HCT116 (cell line): ENCODE results near the gene APBA2. TPM values are rescaled to one million over a fixed set of nuclear protein-coding genes. Genes with fewer than 3 reads are reported as not detected.

Experiments
- ATAC-seq: fragments of 200-7000 bp; cut with Tn5 transposase; 2 replicates; pipeline ENCODE4 v1.9.1; 2020; ENCODE audit warnings: mild to moderate bottlenecking, moderate library complexity
- BruUV-seq: library from RNA; stranded (reverse); fragments of 400-500 nt; replicated peaks from 2 replicates; lab custom pipeline; 2021; lab: Mats Ljungman, UMichigan
- CTCF ChIA-PET: fragments of 300-600 bp; sonication (Branson Sonifier 250); formaldehyde crosslinking; loops from one replicate; lab custom pipeline; 2021; ENCODE audit warnings: antibody characterized with exemption; lab: Charles Lee
- POLR2A ChIA-PET: fragments of 300-600, 350-600 bp; sonication (Branson Sonifier 250); formaldehyde crosslinking; loops from one replicate; lab custom pipeline; 2021; ENCODE audit warnings: antibody characterized with exemption; lab: Charles Lee
- RAD21 ChIA-PET, 2 experiments: fragments of 300-600 bp; sonication (Branson Sonifier 250); formaldehyde crosslinking; loops; one replicate each; lab custom pipeline; 2023; ENCODE audit warnings: low total read pairs in 2 of 2; ENCODE audit not compliant: uncharacterized antibody in 2 of 2, unreplicated experiment in 2 of 2, low non-redundant PET in 1 of 2; lab: Charles Lee
- DNase-seq: peaks from one replicate; pipeline ENCODE4 v3.0.0-alpha.2; 2010; ENCODE audit warnings: low read depth, low spot score
- H2AFZ ChIP-seq: fragments of 200-600 bp; shearing (Covaris generic), sonication (generic); 2 replicates; pipeline ENCODE4 v1.6.1; 2017; ENCODE audit warnings: low read depth, mixed run types, mixed read lengths, antibody characterized with exemption, low read length; ENCODE audit not compliant: poor library complexity, severe bottlenecking
- H3K27ac ChIP-seq: 2 replicates; pipeline ENCODE4 v1.5.1; 2012; ENCODE audit warnings: low read depth, low read length
- H3K27me3 ChIP-seq: fragments of 200-600 bp; sonication (generic); 2 replicates; pipeline ENCODE4 v1.6.1; 2016; ENCODE audit warnings: mixed run types, low read length, mixed read lengths; ENCODE audit not compliant: insufficient read depth
- H3K36me3 ChIP-seq, 2 experiments: fragments of 200-500 bp in 1 of 2; fragments of 200-600 bp in 1 of 2; sonication (Bioruptor generic) in 1 of 2; sonication (generic) in 1 of 2; 2 replicates each; pipeline versions ENCODE4 v1.5.1 to v1.6.1; 2014 to 2016; ENCODE audit warnings: low read length in 2 of 2, inconsistent platforms in 1 of 2, mixed read lengths in 1 of 2, mixed run types in 1 of 2; ENCODE audit not compliant: insufficient read depth in 2 of 2, control insufficient read depth in 1 of 2
- H3K4me1 ChIP-seq, 2 experiments: fragments of 200-600 bp in 1 of 2; sonication (generic) in 1 of 2; 2 replicates each; pipeline versions ENCODE4 v1.5.1 to v1.6.1; 2012 to 2017; ENCODE audit warnings: low read length in 2 of 2, inconsistent platforms in 1 of 2, mild to moderate bottlenecking in 1 of 2, mixed read lengths in 1 of 2, mixed run types in 1 of 2, moderate library complexity in 1 of 2; ENCODE audit not compliant: insufficient read depth in 2 of 2, control insufficient read depth in 1 of 2
- H3K4me2 ChIP-seq: fragments of 200-600 bp; sonication (generic); 2 replicates; pipeline ENCODE4 v1.6.1; 2017; ENCODE audit warnings: mixed run types, low read length, mixed read lengths
- H3K4me3 ChIP-seq, 2 experiments: fragments of 200-600 bp in 1 of 2; sonication (generic) in 1 of 2; replicated peaks in 1 of 2; 2 replicates each; pipeline ENCODE4 v1.5.1; 2011 to 2016; ENCODE audit warnings: low read length in 2 of 2, control low read depth in 1 of 2, low read depth in 1 of 2, mild to moderate bottlenecking in 1 of 2, mixed read lengths in 1 of 2, mixed run types in 1 of 2
- H3K79me2 ChIP-seq: fragments of 200-600 bp; sonication (generic); 2 replicates; pipeline ENCODE4 v1.6.1; 2017; ENCODE audit warnings: mild to moderate bottlenecking, mixed run types, low read length, moderate library complexity, mixed read lengths; ENCODE audit not compliant: insufficient read depth
- H3K9ac ChIP-seq: fragments of 200-600 bp; sonication (generic); 2 replicates; pipeline ENCODE4 v1.6.1; 2016; ENCODE audit warnings: low read length, mixed read lengths
- H3K9me2 ChIP-seq: fragments of 200-600 bp; sonication (generic), shearing (Covaris generic); 2 replicates; pipeline ENCODE4 v1.6.1; 2017; ENCODE audit warnings: mixed run types, mild to moderate bottlenecking, moderate library complexity; ENCODE audit not compliant: insufficient read depth
- H3K9me3 ChIP-seq, 2 experiments: fragments of 200-500 bp in 1 of 2; fragments of 200-600 bp in 1 of 2; sonication (Bioruptor generic) in 1 of 2; sonication (generic) in 1 of 2; 2 replicates each; pipeline ENCODE4 v1.6.1; 2014 to 2017; ENCODE audit warnings: low read length in 2 of 2, mixed read lengths in 2 of 2, inconsistent platforms in 1 of 2, low read depth in 1 of 2, mild to moderate bottlenecking in 1 of 2, mixed run types in 1 of 2, moderate library complexity in 1 of 2; ENCODE audit not compliant: control insufficient read depth in 1 of 2, insufficient read depth in 1 of 2
- H4K20me1 ChIP-seq: fragments of 200-600 bp; sonication (generic), shearing (Covaris generic); 2 replicates; pipeline ENCODE4 v1.6.1; 2017; ENCODE audit warnings: mixed run types, mild to moderate bottlenecking, moderate library complexity; ENCODE audit not compliant: insufficient read depth
- CBX3 ChIP-seq: IDR thresholded peaks from 2 replicates; pipeline ENCODE4 v1.6.1; 2012; ENCODE audit warnings: low read depth
- CEBPB ChIP-seq: IDR thresholded peaks from 2 replicates; pipeline ENCODE4 v1.6.1; 2012; ENCODE audit warnings: low read depth
- EGR1 ChIP-seq: IDR thresholded peaks from 2 replicates; pipeline ENCODE4 v1.6.1; 2012; ENCODE audit warnings: low read depth
- EZH2phosphoT487 ChIP-seq: fragments of 200-600 bp; IDR thresholded peaks from 2 replicates; pipeline ENCODE4 v1.6.1; 2018; ENCODE audit warnings: antibody characterized with exemption, borderline replicate concordance
- FOSL1 ChIP-seq: IDR thresholded peaks from 2 replicates; pipeline ENCODE4 v1.6.1; 2012; ENCODE audit warnings: low read depth
- JUND ChIP-seq: IDR thresholded peaks from 2 replicates; pipeline ENCODE4 v1.6.1; 2012
- POLR2A ChIP-seq: IDR thresholded peaks from 2 replicates; pipeline ENCODE4 v1.7.0; 2011; ENCODE audit warnings: borderline replicate concordance; ENCODE audit not compliant: insufficient read depth, insufficient read length; ENCODE audit errors: extremely low read depth
- POLR2AphosphoS5 ChIP-seq: IDR thresholded peaks from 2 replicates; pipeline ENCODE4 v1.6.1; 2011; ENCODE audit warnings: mild to moderate bottlenecking, low read depth, low read length, moderate library complexity
- RAD21 ChIP-seq: IDR thresholded peaks from 2 replicates; pipeline ENCODE4 v1.6.1; 2012; ENCODE audit warnings: low read depth, mild to moderate bottlenecking
- SIN3A ChIP-seq: IDR thresholded peaks from 2 replicates; pipeline ENCODE4 v1.6.1; 2012; ENCODE audit warnings: low read depth
- SP1 ChIP-seq: IDR thresholded peaks from 2 replicates; pipeline ENCODE4 v1.6.1; 2012; ENCODE audit warnings: low read depth
- SRF ChIP-seq: IDR thresholded peaks from 2 replicates; pipeline ENCODE4 v1.6.1; 2012; ENCODE audit warnings: low read depth
- YY1 ChIP-seq: IDR thresholded peaks from 2 replicates; pipeline ENCODE4 v1.6.1; 2011; ENCODE audit warnings: low read length, low read depth, moderate library complexity, mild to moderate bottlenecking; ENCODE audit not compliant: insufficient replicate concordance; ENCODE audit errors: extremely low read depth
- ZFX ChIP-seq: fragments of 450-650 bp; IDR thresholded peaks from 2 replicates; pipeline ENCODE4 v1.6.1; 2017
- ZNF274 ChIP-seq: fragments of 200-500 bp; sonication (Bioruptor generic); IDR thresholded peaks from 2 replicates; pipeline ENCODE4 v1.6.1; 2014; ENCODE audit warnings: mild to moderate bottlenecking, low read depth, low read length, inconsistent platforms
- intact Hi-C: fragments of 100-400 bp; cut with micrococcal nuclease; formaldehyde crosslinking; loops from 2 replicates; pipeline ENCODE4 v1.10.0; 2022
- total RNA-seq: library from RNA; stranded (reverse); gene quantifications from one replicate; pipeline ENCODE4 v1.2.1, GENCODE V29; 2021; ENCODE audit not compliant: unreplicated experiment
- TF ChIP-seq, protein P1 (sequence below): IDR thresholded peaks from 2 replicates; pipeline ENCODE4 v1.6.1; 2012
- TF ChIP-seq, protein P2 (sequence below): IDR thresholded peaks from 2 replicates; pipeline ENCODE4 v1.6.1; 2012
- TF ChIP-seq, protein P3 (sequence below), 3 experiments: fragments of 200-600 bp in 1 of 3; sonication (generic) in 1 of 3; IDR thresholded peaks in 2 of 3; conservative IDR thresholded peaks in 1 of 3; 2 replicates each; pipeline ENCODE4 v1.5.1; 2012 to 2017; ENCODE audit warnings: low read depth in 2 of 3, low read length in 2 of 3, antibody characterized with exemption in 1 of 3, borderline replicate concordance in 1 of 3, control low read depth in 1 of 3, mild to moderate bottlenecking in 1 of 3, mixed read lengths in 1 of 3, mixed run types in 1 of 3, moderate library complexity in 1 of 3; ENCODE audit not compliant: insufficient read depth in 1 of 3
- TF ChIP-seq, protein P4 (sequence below): IDR thresholded peaks from 2 replicates; pipeline ENCODE4 v1.6.1; 2011; ENCODE audit warnings: mild to moderate bottlenecking, low read length, moderate library complexity; ENCODE audit not compliant: insufficient replicate concordance; ENCODE audit errors: extremely low read depth

Gene APBA2
- total RNA-seq, 1 experiment from 2014 or later: 0.47 TPM

DNA sequence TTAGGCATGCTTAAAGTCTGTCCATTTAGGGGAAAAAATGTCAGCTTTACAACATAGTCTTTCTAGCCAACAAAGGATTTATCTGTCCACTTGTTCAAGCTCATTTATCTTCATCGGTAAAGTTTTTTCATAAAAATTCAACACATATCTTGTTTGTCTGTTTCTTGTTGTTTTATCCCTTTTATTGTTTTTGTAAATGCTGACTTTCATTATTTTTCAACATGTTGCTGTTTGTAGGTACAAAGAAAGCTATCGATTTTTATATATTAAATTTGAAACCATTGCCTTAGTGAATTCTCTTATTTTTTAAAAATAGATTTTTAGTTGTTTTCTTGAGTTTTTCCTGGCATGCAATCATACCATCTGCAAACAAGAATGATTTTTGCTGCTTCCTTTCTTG is 198.1 kb downstream of the APBA2 start:
- Histone ChIP-seq H3K36me3 (no peaks in the 10 kb centered on the region), H3K4me1 (no peaks in the 10 kb centered on the region), H3K4me3 (no peak overlapping the region), H3K9me2 (no peaks in the 10 kb centered on the region), H3K27ac (no peak overlapping the region), H3K4me2 (no peak overlapping the region), H3K9ac (no peak overlapping the region), H3K27me3 (no peaks in the 10 kb centered on the region), H4K20me1 (no peaks in the 10 kb centered on the region), H3K9me3 (no peaks in the 10 kb centered on the region), H2AFZ (no peak overlapping the region), H3K79me2 (no peaks in the 10 kb centered on the region)
- CTCF ChIA-PET: interaction anchor here (1.2 to 1.3 kb wide), 2 partner anchors 16 to 18 kb away, joined by 4 to 7 read pairs; no protein-coding TSS in a partner anchor
- RAD21 ChIA-PET: no interaction called here
- intact Hi-C loops: no loop called here
- no TSS peak for BruUV-seq
- DNase-seq (no peak), ATAC-seq (no peak)
- TF ChIP-seq SP1 (no peak), SIN3A (no peak), ZNF274 (no peak), ZFX (no peak), CBX3 (no peak), SRF (no peak), POLR2A (no peak), CEBPB (no peak), RAD21 (no peak), EZH2phosphoT487 (no peak), YY1 (no peak), FOSL1 (no peak), POLR2AphosphoS5 (no peak), EGR1 (no peak), JUND (no peak)
- TF ChIP-seq, protein P1, sequence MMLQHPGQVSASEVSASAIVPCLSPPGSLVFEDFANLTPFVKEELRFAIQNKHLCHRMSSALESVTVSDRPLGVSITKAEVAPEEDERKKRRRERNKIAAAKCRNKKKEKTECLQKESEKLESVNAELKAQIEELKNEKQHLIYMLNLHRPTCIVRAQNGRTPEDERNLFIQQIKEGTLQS: no peak
- TF ChIP-seq, protein P2, sequence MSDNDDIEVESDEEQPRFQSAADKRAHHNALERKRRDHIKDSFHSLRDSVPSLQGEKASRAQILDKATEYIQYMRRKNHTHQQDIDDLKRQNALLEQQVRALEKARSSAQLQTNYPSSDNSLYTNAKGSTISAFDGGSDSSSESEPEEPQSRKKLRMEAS: no peak
- TF ChIP-seq, protein P3, sequence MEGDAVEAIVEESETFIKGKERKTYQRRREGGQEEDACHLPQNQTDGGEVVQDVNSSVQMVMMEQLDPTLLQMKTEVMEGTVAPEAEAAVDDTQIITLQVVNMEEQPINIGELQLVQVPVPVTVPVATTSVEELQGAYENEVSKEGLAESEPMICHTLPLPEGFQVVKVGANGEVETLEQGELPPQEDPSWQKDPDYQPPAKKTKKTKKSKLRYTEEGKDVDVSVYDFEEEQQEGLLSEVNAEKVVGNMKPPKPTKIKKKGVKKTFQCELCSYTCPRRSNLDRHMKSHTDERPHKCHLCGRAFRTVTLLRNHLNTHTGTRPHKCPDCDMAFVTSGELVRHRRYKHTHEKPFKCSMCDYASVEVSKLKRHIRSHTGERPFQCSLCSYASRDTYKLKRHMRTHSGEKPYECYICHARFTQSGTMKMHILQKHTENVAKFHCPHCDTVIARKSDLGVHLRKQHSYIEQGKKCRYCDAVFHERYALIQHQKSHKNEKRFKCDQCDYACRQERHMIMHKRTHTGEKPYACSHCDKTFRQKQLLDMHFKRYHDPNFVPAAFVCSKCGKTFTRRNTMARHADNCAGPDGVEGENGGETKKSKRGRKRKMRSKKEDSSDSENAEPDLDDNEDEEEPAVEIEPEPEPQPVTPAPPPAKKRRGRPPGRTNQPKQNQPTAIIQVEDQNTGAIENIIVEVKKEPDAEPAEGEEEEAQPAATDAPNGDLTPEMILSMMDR (IDR thresholded peaks at IDR 0.05 in 2 of 3, conservative IDR thresholded peaks at IDR 0.05 in 1 of 3; ENCODE audit: borderline replicate concordance in 1 of 3, insufficient read depth in 1 of 3, low read depth in 2 of 3, low read length in 2 of 3): no peak
- TF ChIP-seq, protein P4, sequence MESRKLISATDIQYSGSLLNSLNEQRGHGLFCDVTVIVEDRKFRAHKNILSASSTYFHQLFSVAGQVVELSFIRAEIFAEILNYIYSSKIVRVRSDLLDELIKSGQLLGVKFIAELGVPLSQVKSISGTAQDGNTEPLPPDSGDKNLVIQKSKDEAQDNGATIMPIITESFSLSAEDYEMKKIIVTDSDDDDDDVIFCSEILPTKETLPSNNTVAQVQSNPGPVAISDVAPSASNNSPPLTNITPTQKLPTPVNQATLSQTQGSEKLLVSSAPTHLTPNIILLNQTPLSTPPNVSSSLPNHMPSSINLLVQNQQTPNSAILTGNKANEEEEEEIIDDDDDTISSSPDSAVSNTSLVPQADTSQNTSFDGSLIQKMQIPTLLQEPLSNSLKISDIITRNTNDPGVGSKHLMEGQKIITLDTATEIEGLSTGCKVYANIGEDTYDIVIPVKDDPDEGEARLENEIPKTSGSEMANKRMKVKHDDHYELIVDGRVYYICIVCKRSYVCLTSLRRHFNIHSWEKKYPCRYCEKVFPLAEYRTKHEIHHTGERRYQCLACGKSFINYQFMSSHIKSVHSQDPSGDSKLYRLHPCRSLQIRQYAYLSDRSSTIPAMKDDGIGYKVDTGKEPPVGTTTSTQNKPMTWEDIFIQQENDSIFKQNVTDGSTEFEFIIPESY: no peak
- POLR2A ChIA-PET: no interaction called here
